GM19468 (cell line): ENCODE results near the gene TNFRSF8.

Experiments used
- ATAC-seq: cut with Tn5 transposase; IDR thresholded peaks from one replicate; pipeline ENCODE4 v1.9.1; 2021; ENCODE audit warnings: mild to moderate bottlenecking, moderate library complexity, moderate number of reproducible peaks; ENCODE audit not compliant: unreplicated experiment; ENCODE audit errors: extremely low read depth

The TNFRSF8 gene

DNA sequence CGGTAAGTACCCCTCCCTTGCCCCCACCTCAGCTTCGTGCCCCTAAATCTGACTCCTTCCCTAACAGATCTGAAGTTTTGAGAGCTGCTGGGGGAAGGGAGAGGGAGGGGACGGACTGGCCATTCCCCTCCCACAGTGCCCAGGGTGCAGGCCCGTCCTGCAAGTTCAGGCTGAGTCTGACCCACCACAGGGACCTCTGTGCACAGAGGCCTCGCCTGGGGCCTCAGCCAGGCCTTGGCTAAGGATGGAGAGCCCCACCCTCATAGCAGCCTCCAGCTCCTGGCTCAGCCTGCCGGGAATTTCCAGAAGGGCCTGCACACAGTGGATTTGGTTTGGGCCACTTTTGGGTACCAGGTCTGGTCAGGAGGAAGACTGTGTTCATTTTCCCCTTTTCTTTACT, 72.5 kb downstream of the TNFRSF8 start:
- no peak for ATAC-seq

DNA sequence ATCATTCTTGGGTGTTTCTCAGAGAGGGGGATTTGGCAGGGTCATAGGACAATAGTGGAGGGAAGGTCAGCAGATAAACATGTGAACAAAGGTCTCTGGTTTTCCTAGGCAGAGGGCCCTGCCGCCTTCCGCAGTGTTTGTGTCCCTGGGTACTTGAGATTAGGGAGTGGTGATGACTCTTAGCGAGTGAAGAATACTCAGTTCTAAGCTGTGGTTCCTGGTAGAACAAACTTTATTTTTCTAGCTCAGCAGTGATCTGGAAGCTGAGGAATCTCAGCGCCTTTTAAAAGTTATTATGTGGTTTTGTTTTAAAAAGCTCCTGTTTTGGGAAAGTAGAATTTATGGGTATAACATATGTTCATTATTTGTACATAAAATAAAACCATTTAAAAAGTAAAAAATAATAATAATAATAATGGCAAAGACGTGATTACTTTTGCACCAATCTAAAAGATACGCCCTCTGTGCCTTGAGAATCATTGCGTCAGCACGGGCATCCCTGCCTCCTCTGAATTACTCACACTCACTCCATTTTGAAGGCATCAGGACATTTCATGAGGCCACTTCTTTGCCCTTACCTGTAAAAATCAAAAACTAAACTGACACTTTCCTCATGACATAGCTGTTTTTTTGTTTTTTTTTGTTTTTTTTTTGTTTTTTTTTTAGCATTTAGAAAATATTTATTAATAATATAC, 74.0 kb downstream of the TNFRSF8 start:
- ATAC-seq: no peak

DNA sequence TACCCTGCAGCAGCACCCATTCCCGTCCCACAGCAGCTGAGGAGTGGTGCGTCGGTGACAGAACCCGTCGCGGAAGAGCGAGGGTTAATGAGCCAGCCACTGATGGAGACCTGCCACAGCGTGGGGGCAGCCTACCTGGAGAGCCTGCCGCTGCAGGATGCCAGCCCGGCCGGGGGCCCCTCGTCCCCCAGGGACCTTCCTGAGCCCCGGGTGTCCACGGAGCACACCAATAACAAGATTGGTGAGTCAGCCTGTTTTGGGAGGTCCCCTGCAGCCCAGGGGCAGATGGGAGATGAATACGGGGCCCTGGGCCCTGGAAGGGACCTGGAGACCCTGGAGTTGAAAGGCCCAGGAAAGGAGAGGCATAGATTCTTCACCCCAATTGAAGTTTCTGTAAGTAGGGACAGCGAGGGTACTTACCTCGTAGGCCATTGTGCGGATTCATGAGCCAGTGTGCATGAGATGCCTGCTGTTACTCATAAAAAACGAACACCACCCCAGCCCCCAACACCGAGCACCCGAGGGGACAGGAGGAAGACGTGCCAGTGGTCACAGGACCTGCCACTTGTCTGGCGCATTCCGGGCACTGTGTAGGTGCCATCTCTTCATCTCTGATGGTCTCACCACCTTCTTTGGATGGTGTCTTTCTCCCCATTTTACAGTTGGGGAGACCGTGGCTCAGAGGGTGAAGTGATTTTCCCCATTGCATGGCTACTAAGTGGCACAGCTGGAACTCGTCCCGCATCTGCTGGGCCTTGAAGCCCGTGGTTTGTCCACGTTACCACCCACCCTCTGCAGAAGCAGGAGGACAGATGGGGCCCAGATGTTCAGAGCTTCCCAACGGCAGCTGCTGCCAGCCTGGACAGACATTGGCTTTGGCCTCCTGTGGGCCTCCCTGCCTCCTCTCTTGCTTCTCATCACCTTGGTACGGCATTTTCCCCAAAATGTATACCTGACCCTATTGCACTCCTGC, 75.4 kb downstream of the TNFRSF8 start:
- ATAC-seq: no peak

DNA sequence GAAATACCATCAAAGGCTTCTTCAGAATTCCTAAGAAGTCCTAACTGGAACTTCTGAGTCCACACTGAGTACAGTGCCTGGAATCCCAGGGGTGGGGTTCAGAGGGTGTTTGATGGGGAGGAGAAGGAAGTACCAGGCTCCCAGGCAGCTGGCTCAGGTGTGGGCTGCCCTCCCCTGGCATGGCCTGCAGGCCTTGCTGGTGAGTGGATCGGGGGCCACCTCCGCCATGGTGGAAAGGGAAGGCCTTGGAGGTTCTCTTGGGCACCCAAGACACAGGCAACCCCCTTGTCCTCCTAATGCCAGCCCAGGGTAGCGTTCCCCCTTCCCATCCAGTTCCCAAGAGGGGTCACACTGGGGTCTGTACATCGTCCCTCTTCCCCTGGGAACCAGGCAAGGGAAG, 76.9 kb downstream of the TNFRSF8 start:
- ATAC-seq: no peak

DNA sequence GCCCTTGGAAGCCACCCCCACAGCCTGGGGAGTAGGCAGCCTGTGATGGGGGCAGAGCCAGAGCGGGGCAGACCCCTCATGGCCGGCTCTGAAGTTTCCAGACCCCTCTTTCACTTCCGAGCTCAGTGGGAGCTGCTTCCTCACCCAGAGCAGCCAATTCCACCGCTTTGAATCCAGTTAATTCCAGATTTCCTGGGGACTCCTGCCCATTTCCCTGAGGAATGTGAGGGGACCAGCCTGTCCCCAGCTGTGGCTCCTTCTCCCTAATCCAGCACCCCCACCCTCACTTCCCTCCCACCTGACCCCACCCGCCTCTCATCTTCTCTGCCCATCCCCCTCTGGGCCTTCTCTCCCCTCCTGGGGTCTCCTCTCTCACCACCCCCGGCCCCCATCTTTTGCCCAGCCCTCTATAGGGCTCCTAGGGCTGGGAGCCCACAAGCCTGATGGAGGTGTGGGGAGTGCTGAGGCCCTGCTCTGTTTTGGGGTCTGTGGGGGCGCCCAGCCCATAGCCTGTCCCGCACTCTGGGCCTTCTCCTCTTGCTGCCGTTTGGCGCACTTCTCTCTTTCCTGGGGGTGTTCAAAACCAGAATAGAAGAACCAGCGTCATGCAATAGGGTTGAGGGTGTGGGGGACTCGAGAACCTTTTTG, 77.5 kb downstream of the TNFRSF8 start:
- ATAC-seq: no peak

DNA sequence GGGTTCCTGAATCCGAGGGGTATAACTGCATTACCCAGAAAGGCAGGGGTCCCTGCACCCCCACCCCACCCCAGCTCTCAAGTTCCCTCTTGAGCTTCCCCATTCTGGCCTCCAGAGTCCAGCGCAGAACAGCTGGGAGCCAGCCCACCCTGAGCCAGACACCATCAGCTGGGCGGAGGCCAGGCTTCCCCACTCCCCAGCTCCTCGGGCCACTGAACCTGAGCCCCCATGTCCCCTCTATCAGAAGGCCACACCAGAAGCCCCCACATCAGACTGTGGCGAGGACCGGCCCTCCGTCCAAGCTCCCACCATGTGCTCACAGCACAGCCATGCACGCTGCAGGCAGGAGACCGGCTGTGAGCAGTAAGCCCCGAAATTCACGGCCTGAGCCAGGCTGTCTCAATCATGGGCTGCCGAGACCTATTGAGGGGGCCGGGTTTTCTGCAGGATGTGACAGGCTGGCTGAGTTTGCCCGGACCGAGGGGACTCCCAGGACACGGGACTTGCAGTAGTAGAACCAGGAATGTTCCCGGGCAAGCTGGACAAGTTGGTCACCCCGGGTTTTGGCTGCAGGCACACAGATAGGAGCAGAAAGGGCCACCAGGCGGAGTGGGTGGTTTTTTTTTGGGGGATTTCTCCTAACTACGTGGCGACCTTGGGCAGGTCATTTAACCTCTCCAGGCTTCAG, 78.2 kb downstream of the TNFRSF8 start:
- ATAC-seq: no peak

DNA sequence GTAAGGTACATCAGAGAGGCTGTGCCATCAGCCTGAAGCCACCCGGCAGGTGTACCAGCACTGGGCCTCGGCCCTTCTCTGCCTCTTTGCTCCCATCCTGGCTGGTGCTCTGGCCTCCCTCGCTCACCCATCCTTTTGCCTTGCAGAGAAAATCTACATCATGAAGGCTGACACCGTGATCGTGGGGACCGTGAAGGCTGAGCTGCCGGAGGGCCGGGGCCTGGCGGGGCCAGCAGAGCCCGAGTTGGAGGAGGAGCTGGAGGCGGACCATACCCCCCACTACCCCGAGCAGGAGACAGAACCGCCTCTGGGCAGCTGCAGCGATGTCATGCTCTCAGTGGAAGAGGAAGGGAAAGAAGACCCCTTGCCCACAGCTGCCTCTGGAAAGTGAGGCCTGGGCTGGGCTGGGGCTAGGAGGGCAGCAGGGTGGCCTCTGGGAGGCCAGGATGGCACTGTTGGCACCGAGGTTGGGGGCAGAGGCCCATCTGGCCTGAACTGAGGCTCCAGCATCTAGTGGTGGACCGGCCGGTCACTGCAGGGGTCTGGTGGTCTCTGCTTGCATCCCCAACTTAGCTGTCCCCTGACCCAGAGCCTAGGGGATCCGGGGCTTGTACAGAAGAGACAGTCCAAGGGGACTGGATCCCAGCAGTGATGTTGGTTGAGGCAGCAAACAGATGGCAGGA, 79.2 kb downstream of the TNFRSF8 start:
- no peak for ATAC-seq

DNA sequence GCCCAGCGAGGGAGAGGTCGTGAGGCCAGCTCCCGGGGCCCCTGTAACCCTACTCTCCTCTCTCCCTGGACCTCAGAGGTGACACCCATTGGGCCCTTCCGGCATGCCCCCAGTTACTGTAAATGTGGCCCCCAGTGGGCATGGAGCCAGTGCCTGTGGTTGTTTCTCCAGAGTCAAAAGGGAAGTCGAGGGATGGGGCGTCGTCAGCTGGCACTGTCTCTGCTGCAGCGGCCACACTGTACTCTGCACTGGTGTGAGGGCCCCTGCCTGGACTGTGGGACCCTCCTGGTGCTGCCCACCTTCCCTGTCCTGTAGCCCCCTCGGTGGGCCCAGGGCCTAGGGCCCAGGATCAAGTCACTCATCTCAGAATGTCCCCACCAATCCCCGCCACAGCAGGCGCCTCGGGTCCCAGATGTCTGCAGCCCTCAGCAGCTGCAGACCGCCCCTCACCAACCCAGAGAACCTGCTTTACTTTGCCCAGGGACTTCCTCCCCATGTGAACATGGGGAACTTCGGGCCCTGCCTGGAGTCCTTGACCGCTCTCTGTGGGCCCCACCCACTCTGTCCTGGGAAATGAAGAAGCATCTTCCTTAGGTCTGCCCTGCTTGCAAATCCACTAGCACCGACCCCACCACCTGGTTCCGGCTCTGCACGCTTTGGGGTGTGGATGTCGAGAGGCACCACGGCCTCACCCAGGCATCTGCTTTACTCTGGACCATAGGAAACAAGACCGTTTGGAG, 80.0 kb downstream of the TNFRSF8 start:
- ATAC-seq: no peak

DNA sequence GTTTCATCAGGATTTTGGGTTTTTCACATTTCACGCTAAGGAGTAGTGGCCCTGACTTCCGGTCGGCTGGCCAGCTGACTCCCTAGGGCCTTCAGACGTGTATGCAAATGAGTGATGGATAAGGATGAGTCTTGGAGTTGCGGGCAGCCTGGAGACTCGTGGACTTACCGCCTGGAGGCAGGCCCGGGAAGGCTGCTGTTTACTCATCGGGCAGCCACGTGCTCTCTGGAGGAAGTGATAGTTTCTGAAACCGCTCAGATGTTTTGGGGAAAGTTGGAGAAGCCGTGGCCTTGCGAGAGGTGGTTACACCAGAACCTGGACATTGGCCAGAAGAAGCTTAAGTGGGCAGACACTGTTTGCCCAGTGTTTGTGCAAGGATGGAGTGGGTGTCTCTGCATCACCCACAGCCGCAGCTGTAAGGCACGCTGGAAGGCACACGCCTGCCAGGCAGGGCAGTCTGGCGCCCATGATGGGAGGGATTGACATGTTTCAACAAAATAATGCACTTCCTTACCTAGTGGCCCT, 80.6 kb downstream of the TNFRSF8 start:
- peak; percentile 30 for ATAC-seq

DNA sequence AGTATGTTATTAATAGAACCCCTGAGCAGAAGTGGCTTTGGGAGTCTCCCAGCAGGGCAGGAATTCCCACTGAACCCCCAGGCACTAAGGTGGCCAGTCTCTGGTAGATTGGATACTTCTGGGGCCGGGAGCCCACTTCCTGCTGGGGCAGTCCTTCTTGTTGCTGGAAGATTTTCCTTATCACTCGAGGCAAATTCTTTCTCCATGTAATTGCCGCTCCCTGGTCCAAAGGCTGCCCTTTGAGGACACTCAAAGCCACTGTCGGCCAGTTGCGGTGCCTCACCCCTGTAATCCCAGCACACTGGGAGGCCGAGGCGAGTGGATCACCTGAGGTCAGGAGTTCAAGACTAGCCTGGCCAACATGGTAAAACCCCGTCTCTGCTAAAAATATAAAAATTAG, 81.1 kb downstream of the TNFRSF8 start:
- ATAC-seq: no peak

DNA sequence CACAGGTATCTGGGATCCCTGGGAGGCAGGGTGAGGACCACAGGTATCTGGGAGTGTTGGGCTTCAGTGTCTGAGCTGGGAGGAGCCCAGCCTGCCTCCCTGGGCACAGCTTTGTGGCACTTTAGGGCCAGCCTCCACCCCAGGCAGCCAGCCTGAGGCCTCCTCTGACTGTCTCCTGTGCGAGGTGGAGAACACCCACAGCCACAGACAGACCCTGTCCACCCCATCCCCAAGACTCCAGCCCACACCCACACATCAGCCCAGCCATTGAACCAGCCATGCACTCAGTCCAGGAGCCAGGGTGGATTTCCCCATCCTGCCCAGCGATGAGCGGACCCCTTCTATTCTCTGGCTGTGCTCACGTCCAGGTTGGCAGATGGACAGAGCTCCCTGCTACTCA, 81.9 kb downstream of the TNFRSF8 start:
- ATAC-seq: no peak

DNA sequence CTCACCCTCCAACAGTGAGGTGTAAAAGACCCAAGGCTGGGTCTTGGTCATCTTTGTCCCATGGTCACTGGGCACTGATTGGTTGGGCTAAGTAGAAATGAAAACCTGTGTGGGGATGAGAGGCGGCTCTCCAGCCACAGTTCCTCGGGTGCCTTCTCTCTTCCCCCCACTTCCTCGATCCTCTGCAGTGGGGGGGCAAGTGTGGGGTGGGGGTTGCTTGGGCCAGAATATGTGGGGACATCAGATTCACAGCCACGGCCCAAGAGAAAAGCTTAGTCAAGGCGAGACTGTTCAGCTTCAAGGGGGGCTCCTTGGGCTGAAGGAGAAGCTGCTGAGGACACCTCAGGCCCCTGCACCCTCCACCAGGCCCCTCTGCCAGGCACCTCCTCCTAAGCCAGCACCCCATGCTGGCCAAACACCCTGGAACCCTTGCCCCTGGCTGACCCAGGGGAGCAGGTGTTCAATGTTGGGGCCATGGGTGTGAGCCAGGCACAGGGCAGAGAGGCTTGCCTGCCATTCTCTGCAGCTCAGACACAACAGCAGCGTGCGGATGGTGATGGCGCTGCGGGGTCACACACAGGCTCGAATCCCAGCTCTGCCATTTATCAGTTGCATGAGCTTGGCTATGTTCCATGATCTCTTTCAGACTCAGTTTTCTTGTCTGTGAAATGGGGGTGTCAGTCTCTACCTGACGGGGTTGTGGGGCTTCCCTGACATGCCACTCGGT, 82.7 kb downstream of the TNFRSF8 start:
- no peak for ATAC-seq

DNA sequence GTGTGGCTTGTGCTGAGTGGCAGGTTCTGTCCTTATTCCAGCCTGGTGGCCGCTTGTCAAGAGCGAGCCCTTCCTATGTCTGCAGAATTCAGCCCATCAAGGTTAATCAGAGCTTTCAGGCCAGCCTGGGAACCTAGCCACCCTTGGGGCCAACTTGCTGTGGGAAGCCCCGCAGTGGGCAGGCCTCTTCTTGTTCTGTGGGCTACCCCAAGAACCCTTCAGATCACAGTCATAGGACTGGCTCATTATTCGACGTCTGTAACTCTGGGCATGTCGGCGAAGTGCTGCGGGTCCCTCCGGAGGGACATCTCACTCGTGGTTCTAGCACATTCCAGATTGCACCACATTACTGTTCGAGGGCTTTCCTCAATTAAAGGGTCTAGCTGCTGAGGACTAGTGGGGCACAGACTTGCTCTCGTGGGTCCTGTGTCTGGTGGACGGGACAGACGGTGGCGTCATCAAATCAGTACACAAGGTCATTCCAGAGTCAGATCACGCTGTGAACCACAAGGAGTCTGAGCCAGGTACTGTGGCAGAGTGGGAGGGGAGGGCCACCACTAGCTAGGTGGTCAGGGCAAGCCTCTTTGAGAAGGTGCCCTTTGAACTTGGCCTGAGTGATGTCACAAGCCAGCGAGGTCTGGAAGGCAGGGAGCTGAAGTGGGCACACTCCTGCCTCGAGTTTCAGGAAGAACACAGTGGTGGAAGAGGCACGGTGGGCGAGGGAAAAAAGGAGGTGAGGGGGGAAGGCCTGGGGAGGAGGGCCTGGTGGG, 83.4 kb downstream of the TNFRSF8 start:
- no peak for ATAC-seq

DNA sequence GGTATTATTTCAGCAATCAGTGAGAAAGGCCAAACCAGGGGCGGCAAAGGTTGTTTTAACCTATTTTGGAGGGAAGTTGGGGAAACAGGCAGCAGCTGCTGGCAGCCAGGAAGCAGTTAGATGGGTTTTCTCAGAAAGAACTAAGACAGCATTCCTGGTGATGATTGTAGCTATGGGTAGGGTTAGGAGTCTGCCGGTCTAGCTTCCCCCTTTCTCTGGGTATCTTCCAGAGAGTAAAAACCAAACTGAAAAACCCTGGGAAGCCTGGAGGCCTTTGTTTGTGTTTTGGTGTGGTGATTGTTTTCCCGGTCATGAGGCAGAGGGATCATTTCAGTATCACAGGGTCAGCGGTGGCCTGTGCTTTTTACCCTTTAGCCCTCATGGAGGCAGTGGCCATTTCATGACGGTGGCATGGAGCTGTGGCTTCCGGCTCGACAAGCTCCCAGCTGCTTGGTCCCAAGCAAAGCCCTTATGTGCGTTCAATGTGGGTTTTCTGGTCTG, 84.1 kb downstream of the TNFRSF8 start:
- ATAC-seq: no peak

DNA sequence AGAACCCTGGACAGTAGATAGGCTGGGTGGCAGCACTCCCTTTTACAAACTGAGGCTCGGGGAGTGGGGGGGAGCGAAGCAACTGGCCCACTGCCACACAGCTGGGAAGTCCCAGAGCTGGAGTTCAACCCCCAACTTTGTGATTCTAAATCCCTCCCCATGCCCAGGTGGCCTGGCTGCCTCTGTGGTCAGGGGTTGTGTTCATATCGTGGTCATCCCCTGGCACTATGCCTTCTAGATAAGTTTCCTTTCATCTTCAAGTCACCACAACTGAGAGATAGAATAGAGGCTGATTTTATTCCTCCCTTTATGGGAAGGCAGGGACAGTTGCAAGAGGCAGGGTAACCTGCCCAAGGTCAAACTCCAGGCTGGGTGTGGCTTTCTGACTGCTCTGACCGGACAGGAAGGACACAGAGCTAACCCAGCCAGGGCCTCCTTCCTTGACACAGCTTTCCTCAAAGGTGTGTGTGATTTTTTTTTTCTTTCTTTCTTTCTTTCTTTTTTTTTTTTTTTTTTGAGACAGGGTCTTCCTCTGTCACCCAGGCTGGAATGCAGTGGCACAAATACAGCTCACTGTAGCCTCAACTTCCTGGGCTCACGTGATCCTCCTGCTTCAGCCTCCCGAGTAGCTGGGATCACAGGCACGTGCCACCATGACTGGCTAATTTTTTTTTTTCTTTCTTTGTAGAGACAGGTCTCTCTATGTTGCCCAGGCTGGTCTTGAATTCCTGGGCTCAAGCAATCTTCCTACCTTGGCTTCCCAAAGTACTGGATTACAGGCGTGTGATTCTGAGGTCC, 85.3 kb downstream of the TNFRSF8 start:
- no peak for ATAC-seq

DNA sequence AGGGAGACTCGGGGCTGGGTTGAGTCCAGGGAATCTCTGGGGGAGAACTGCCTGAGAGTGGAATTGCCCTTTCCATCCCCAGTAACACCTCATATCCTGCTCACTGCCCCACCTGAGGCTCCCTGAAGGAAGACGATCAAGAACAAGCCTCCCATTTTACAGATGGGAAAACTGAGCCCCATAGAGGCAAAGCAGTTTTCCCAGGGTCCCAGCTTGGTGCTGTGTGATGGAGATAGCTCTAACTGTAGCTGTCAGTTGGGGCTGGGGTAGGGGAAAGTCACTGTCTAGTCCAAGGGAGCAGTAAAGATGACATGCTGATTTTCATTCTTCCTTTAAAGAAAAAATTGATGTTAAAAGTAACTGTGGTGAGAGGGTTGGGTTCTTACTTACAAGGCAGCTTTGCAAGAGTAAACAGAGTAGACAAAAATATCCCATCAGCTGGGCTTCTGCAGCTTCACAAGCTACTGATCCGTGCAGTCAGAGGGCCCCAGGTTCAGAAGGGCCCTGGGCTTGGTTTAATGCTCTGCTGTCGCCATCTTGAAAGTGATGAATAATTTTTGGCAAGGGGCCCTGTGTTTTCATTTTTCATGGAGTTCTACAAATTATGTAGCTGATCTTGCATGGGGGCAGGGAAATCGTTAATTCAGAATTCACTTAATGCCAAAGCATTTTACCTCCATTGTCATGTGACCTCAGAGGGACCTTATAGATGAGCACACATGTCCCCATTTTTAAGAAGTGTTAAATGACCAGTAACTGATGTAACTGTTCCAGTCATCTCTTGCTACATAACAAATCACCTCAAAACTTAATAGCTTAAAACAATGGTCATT, 86.1 kb downstream of the TNFRSF8 start:
- ATAC-seq: no peak
